Activated T-cell treated with anti-CD3 and anti-CD28 coated beads, Interleukin-2, amount 50 U/mL, for 24 hours (primary cell): ENCODE measurements around the gene TRIM3.

Source experiments
- DNase-seq: peaks from one replicate; pipeline ENCODE4 v3.0.0-alpha.2; 2020
- H3K27ac Mint-ChIP-seq: 2 replicates; pipeline ENCODE4 v1.8.0; 2020; ENCODE audit warnings: mild to moderate bottlenecking, mixed read lengths
- H3K27me3 Mint-ChIP-seq: 2 replicates; pipeline ENCODE4 v1.8.0; 2020; ENCODE audit warnings: mixed read lengths
- H3K36me3 Mint-ChIP-seq: 2 replicates; pipeline ENCODE4 v1.8.0; 2020; ENCODE audit warnings: low read depth, mixed read lengths
- H3K4me1 Mint-ChIP-seq: 2 replicates; pipeline ENCODE4 v1.8.0; 2020; ENCODE audit warnings: low read depth, mixed read lengths
- H3K4me3 Mint-ChIP-seq: 2 replicates; pipeline ENCODE4 v1.8.0; 2020; ENCODE audit warnings: mild to moderate bottlenecking, moderate library complexity, mixed read lengths
- H3K9me3 Mint-ChIP-seq: 2 replicates; pipeline ENCODE4 v1.8.0; 2020; ENCODE audit warnings: mixed read lengths

Gene TRIM3

GRCh38 chr11:6437993-6438392, 35.7 kb downstream of the TRIM3 start:
- H3K9me3 Mint-ChIP-seq: no peaks in the 10 kb centered on the region
- no peaks in the 10 kb centered on the region for H3K27me3 Mint-ChIP-seq
- H3K4me3 Mint-ChIP-seq: no peak overlapping the region
- H3K27ac Mint-ChIP-seq: no peak overlapping the region
- H3K36me3 Mint-ChIP-seq: no peaks in the 10 kb centered on the region
- DNase-seq: no peak
- no peaks in the 10 kb centered on the region for H3K4me1 Mint-ChIP-seq

DNA sequence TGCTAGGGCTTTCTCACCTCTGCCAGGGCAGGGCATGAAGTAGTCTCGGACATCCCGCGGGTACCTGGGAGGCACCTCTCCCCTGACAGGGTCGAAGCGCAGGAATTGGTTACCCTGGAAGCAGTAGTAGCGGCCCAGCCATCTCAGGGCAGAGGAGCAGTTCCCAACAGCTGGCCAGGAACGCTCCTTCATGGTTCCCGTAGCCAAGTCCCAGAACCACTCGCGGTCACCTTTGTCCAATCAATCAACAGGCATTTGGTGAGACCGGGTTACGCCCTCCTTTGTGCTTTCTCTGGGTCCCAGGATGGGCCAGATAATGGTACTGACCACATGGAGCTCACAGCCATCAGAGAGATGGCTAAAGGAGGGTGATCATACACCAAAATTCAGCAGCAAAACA, 36.3 kb downstream of the TRIM3 start:
- Mint-ChIP-seq H3K4me3 (no peak overlapping the region), H3K27ac (no peak overlapping the region), H3K36me3 (no peaks in the 10 kb centered on the region), H3K9me3 (no peaks in the 10 kb centered on the region), H3K4me1 (no peaks in the 10 kb centered on the region), H3K27me3 (no peaks in the 10 kb centered on the region)
- DNase-seq: no peak

- no peak for DNase-seq
Observed at GRCh38 chr11:6433998-6434660, 39.6 kb downstream of the TRIM3 start.

GRCh38 chr11:6431861-6432260, 41.9 kb downstream of the TRIM3 start:
- Mint-ChIP-seq H3K36me3 (no peaks in the 10 kb centered on the region), H3K9me3 (no peaks in the 10 kb centered on the region), H3K4me3 (no peak overlapping the region), H3K27me3 (no peaks in the 10 kb centered on the region), H3K27ac (no peak overlapping the region), H3K4me1 (no peaks in the 10 kb centered on the region)
- DNase-seq: no peak

More at GRCh38 chr11:6433998-6434660, 39.6 kb downstream of the TRIM3 start:
- no peak overlapping the region for H3K27ac Mint-ChIP-seq
- no peaks in the 10 kb centered on the region for H3K27me3 Mint-ChIP-seq
- H3K4me1 Mint-ChIP-seq: no peaks in the 10 kb centered on the region
- no peaks in the 10 kb centered on the region for H3K36me3 Mint-ChIP-seq
- H3K4me3 Mint-ChIP-seq: no peak overlapping the region
- H3K9me3 Mint-ChIP-seq: no peaks in the 10 kb centered on the region

DNA sequence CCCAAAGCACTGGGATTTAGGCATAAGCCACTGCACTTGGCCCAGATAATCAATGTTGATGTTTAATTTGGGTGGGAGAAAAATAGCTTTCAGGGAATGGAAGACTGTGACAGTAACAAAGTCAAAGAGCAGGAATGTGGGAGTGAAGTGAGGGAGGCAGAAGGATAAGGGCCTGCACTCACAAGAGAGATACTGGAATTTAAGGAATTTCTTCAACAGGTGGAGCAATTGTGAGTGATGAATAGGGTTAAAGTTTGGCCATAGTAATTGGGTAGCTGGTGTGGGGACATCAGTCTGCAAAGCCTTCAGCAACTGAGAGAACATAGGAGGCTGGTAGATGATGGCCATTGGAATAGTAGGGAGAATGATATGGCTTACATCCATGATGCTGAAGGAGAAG, 46.2 kb downstream of the TRIM3 start:
- Mint-ChIP-seq H3K4me1 (no peaks in the 10 kb centered on the region), H3K27ac (no peak overlapping the region), H3K36me3 (no peaks in the 10 kb centered on the region), H3K9me3 (no peaks in the 10 kb centered on the region), H3K4me3 (no peak overlapping the region), H3K27me3 (peaks cover 6% of the 10 kb centered on the region)
- no peak for DNase-seq

DNA sequence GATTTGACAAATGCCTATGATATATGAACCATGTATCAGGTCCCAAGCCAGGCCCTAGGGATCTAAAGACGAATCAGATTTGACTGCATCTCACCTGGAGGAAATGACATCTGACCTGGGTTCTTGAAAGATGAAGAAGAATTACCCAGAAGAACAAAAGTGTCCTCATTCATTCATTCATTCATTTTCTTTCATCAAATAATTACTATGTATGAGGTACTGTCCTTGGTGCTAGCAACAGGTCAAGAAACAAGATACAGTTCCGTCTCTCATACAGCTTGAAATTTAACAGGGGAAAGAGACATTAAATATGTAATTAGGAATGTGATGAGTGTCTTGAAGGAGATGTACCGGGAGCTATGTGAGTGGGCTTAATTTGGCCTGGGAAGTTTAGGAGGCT, 53.1 kb downstream of the TRIM3 start:
- Mint-ChIP-seq H3K27ac (no peak overlapping the region), H3K9me3 (no peaks in the 10 kb centered on the region), H3K27me3 (peaks cover 6% of the 10 kb centered on the region), H3K4me3 (no peak overlapping the region), H3K4me1 (peaks cover 8% of the 10 kb centered on the region), H3K36me3 (no peaks in the 10 kb centered on the region)
- no peak for DNase-seq

DNA sequence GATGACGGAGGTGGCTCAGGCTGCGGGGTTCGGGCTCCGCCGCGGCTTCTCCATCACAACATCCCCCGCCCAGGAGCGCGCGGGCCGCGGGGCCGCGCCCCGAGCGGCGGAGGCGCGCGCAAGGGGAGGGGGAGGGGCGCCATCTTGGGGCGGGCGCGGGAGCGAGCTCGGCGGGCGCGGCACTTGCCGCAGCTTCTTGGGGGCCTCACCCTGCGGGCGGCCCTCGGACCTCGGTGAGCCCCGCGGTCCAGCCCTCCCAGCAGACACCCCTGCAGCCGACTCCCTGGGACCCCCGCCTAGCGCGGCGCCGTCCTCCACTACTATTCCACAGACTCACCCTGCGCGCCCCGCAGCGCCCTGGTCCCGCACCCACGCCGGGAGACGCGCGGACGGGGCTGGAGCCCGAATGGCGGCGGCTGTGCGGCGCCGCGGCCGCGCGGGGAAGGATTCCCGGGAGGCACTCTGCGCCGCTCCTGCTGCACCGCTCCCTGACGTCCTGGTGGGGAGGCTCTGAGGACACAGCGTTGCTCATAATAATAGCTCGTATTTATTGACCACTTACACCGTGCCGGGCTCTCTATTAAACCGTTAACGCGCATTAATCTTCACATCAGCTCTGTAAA, 54.6 kb downstream of the TRIM3 start, which contains the start of gene APBB1:
TSS of gene APBB1 (minus strand) at position 86 of the 623 bp plus-strand sequence. CDS start 7,747 bp downstream, outside the sequence.
- peak; percentile 86 for DNase-seq
- Mint-ChIP-seq H3K4me1 (peaks cover 8% of the 10 kb centered on the region), H3K4me3 (no peak within 1 kb of the TSS), H3K36me3 (no peaks in the 10 kb centered on the region), H3K27ac (peak within 1 kb of the TSS; percentile 73), H3K9me3 (no peaks in the 10 kb centered on the region), H3K27me3 (peaks cover 6% of the 10 kb centered on the region)

DNA sequence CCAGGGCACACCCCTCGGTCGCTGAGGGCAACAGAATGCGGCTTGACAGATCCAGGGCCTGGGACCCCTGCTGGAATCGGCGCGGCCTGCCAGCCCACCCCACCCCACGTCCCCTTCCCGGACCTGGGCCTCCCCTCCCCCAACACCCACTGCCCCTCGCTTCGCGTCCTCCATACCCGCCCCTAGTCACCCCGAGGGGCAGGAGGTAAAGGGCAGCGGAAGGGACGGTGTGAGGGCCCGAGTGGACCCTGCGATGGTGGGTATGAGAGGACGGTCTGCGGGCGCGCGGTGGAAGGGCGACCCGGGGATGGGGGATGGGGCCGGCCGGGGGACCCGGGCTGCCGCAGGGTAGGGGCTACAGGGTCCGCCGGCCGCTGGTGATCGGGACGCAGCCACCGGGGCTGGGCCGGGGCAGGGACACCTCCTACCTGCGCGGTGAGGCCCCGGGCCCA, 55.2 kb downstream of the TRIM3 start:
- no peak for DNase-seq
- H3K27me3 Mint-ChIP-seq: peaks cover 5% of the 10 kb centered on the region
- no peak overlapping the region for H3K4me3 Mint-ChIP-seq
- H3K4me1 Mint-ChIP-seq: peaks cover 8% of the 10 kb centered on the region
- H3K27ac Mint-ChIP-seq: no peak overlapping the region
- H3K36me3 Mint-ChIP-seq: no peaks in the 10 kb centered on the region
- H3K9me3 Mint-ChIP-seq: no peaks in the 10 kb centered on the region

GRCh38 chr11:6417907-6418556, 55.7 kb downstream of the TRIM3 start:
- Mint-ChIP-seq H3K4me3 (no peak overlapping the region), H3K4me1 (peaks cover 11% of the 10 kb centered on the region), H3K27me3 (peaks cover 3% of the 10 kb centered on the region), H3K9me3 (no peaks in the 10 kb centered on the region), H3K27ac (no peak overlapping the region), H3K36me3 (no peaks in the 10 kb centered on the region)
- DNase-seq: no peak

GRCh38 chr11:6415797-6416196, 57.9 kb downstream of the TRIM3 start:
- peaks cover 26% of the 10 kb centered on the region for H3K4me1 Mint-ChIP-seq
- no peaks in the 10 kb centered on the region for H3K9me3 Mint-ChIP-seq

GRCh38 chr11:6414874-6415328, 58.8 kb downstream of the TRIM3 start:
- DNase-seq: no peak
- H3K27ac Mint-ChIP-seq: no peak overlapping the region
- H3K9me3 Mint-ChIP-seq: no peaks in the 10 kb centered on the region
- H3K4me3 Mint-ChIP-seq: no peak overlapping the region
- H3K4me1 Mint-ChIP-seq: peaks cover 28% of the 10 kb centered on the region
- no peaks in the 10 kb centered on the region for H3K27me3 Mint-ChIP-seq
- peaks cover 12% of the 10 kb centered on the region for H3K36me3 Mint-ChIP-seq

More at GRCh38 chr11:6415797-6416196, 57.9 kb downstream of the TRIM3 start:
- Mint-ChIP-seq H3K27ac (no peak overlapping the region), H3K27me3 (no peaks in the 10 kb centered on the region), H3K36me3 (peaks cover 6% of the 10 kb centered on the region), H3K4me3 (no peak overlapping the region)
- no peak for DNase-seq

DNA sequence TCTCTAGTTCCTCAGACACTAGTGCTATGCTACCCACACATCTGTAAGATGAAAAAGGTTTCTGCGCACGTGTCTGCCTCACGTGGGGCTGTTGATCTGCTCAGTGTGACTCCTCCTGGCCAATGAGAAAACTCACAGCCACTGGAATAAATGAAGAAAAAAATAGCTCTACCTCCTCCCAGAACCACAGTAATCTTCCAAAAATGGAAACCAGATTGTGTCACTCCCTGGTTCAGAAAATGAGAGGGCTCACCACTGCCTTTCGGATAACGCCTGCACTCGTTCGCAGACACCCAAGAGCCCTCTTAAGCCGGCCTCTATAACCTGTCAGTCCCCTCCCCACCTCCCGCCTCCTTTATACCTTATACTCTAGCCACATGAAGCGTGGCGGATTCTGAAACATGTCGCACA, 59.9 kb downstream of the TRIM3 start:
- no peak overlapping the region for H3K4me3 Mint-ChIP-seq
- H3K27me3 Mint-ChIP-seq: no peaks in the 10 kb centered on the region

GRCh38 chr11:6411594-6412031, 62.1 kb downstream of the TRIM3 start:
- Mint-ChIP-seq H3K4me3 (no peak overlapping the region), H3K9me3 (no peaks in the 10 kb centered on the region), H3K27me3 (no peaks in the 10 kb centered on the region), H3K27ac (no peak overlapping the region), H3K36me3 (peaks cover 28% of the 10 kb centered on the region), H3K4me1 (peaks cover 45% of the 10 kb centered on the region)
- no peak for DNase-seq

More for the DNA sequence above, 59.9 kb downstream of the TRIM3 start:
- peak; percentile 75 for DNase-seq
- Mint-ChIP-seq H3K27ac (no peak overlapping the region), H3K36me3 (peaks cover 22% of the 10 kb centered on the region), H3K4me1 (peaks cover 31% of the 10 kb centered on the region), H3K9me3 (no peaks in the 10 kb centered on the region)

- peaks cover 53% of the 10 kb centered on the region for H3K4me1 Mint-ChIP-seq
- H3K27ac Mint-ChIP-seq: peak overlapping the region; percentile 58
- peaks cover 28% of the 10 kb centered on the region for H3K36me3 Mint-ChIP-seq
- DNase-seq: no peak
- H3K27me3 Mint-ChIP-seq: no peaks in the 10 kb centered on the region
- no peak overlapping the region for H3K4me3 Mint-ChIP-seq
- no peaks in the 10 kb centered on the region for H3K9me3 Mint-ChIP-seq
Observed at GRCh38 chr11:6410695-6411430, 62.9 kb downstream of the TRIM3 start.
